ENCODE measurements around the gene ZNF200. TPM values are rescaled to one million over a fixed set of nuclear protein-coding genes. Genes with fewer than 3 reads are reported as not detected.
"Not testable (repeated sequence)": the region's sequence is repeated elsewhere in the genome, so short reads cannot be mapped to it uniquely, and the experiment has no call there.

Gene ZNF200
- total and polyA plus RNA-seq, 7 donors: 1.3 to 5.8 (median 3.4) TPM

GRCh38 chr16:3274490-3274889 is 39.5 kb upstream of the ZNF200 start:
- Histone ChIP-seq H3K9me3 (peaks cover 4% of the 10 kb centered on the region), H3K27ac (no peak overlapping the region), H3K4me3 (no peak overlapping the region), H3K4me1 (no peaks in the 10 kb centered on the region), H3K27me3 (ENCODE audit: insufficient read depth in 3 of 3, low read length in 2 of 3) (no peaks in the 10 kb centered on the region), H3K36me3 (ENCODE audit: insufficient read depth in 1 of 2, low read depth in 1 of 2) (no peaks in the 10 kb centered on the region)
- 41 to 53% (median 50%) methylated on average over 4 of the region's 4 CpGs for WGBS, 3 donors
- ATAC-seq (no peak), DNase-seq (no peak)
- intact Hi-C loops (cut with DNase I): no loop called here
- TF ChIP-seq CTCF (IDR thresholded peaks at IDR 0.05): no peak

- intact Hi-C loops (cut with DNase I); ATAC-seq; H3K27me3 ChIP-seq (ENCODE audit: insufficient read depth in 3 of 3, low read length in 2 of 3); DNase-seq; H3K4me1 ChIP-seq; H3K9me3 ChIP-seq; H3K27ac ChIP-seq; H3K4me3 ChIP-seq: not testable (repeated sequence)
- WGBS, 3 donors: 90 to 93% (median 93%) methylated on average over 22 of the region's 22 CpGs
- H3K36me3 ChIP-seq (ENCODE audit: insufficient read depth in 1 of 2, low read depth in 1 of 2): peaks cover 0 to 18% of the 10 kb centered on the region in 2 donors
Measured at GRCh38 chr16:3271281-3271680, 36.3 kb upstream of the ZNF200 start.

GRCh38 chr16:3270718-3271117 is 35.8 kb upstream of the ZNF200 start:
- intact Hi-C loops (cut with DNase I); H3K4me1 ChIP-seq; H3K27me3 ChIP-seq (ENCODE audit: insufficient read depth in 3 of 3, low read length in 2 of 3); H3K4me3 ChIP-seq; ATAC-seq; DNase-seq; H3K27ac ChIP-seq; H3K9me3 ChIP-seq: not testable (repeated sequence)
- WGBS, 3 donors: 71 to 85% (median 73%) methylated on average over 5 of the region's 5 CpGs
- H3K36me3 ChIP-seq (ENCODE audit: insufficient read depth in 1 of 2, low read depth in 1 of 2): peaks cover 0 to 18% of the 10 kb centered on the region in 2 donors

- ATAC-seq (no peak), DNase-seq (no peak)
- intact Hi-C loops (cut with DNase I): loop anchor here in 1 of 2 donors (10.0 kb wide), 1 partner anchor 227 kb away; the partner anchor contains the start of gene C16orf90
- no peak for TF ChIP-seq CTCF (IDR thresholded peaks at IDR 0.05)
- H3K9me3 ChIP-seq: peaks cover 4% of the 10 kb centered on the region
- no peak overlapping the region for H3K4me3 ChIP-seq
- WGBS, 3 donors: 59 to 70% (median 68%) methylated on average over 1 of the region's 1 CpG
- no peaks in the 10 kb centered on the region for H3K4me1 ChIP-seq
- H3K27ac ChIP-seq: no peak overlapping the region
- no peaks in the 10 kb centered on the region for H3K27me3 ChIP-seq (ENCODE audit: insufficient read depth in 3 of 3, low read length in 2 of 3)
- H3K36me3 ChIP-seq (ENCODE audit: insufficient read depth in 1 of 2, low read depth in 1 of 2): peaks cover 0 to 18% of the 10 kb centered on the region in 2 donors
Measured at GRCh38 chr16:3268294-3268693, 33.3 kb upstream of the ZNF200 start.

GRCh38 chr16:3266873-3267537 is 32.0 kb upstream of the ZNF200 start:
- ATAC-seq (no peak), DNase-seq (no peak)
- Histone ChIP-seq H3K4me3 (no peak overlapping the region), H3K4me1 (peaks cover 3% of the 10 kb centered on the region), H3K9me3 (peaks cover 4% of the 10 kb centered on the region), H3K27ac (no peak overlapping the region), H3K36me3 (ENCODE audit: insufficient read depth in 1 of 2, low read depth in 1 of 2) (peaks cover 0 to 18% of the 10 kb centered on the region in 2 donors), H3K27me3 (ENCODE audit: insufficient read depth in 3 of 3, low read length in 2 of 3) (no peaks in the 10 kb centered on the region)
- WGBS, 3 donors: 59 to 63% (median 62%) methylated on average over 5 of the region's 5 CpGs
- TF ChIP-seq CTCF (IDR thresholded peaks at IDR 0.05): peak; percentile 12
- intact Hi-C loops (cut with DNase I): loop anchor here in 1 of 2 donors (10.0 kb wide), 1 partner anchor 228 kb away; the partner anchor contains the start of gene C16orf90

Measured in psoas muscle (tissue), 8 donors.